SJSA1 (cell line): Measurements from ENCODE around the gene FOXRED1. TPM values are rescaled to one million over a fixed set of nuclear protein-coding genes. Genes with fewer than 3 reads are reported as not detected.

ENCODE experiments used
- total RNA-seq: library from RNA; depleted of rRNA; stranded (reverse); fragments of >200 nt; shearing (Covaris generic); gene quantifications from 2 replicates; pipeline ENCODE4 v1.2.3, GENCODE V29; 2014; rRNA removed

The FOXRED1 gene
- total RNA-seq, 1 experiment from 2014 or later, result 12.8 TPM

Other genes starting within 250 kb of the FOXRED1 start
- 1.3 and 2.8 TPM in 2 replicates for gene CDON, start 206.3 kb upstream of the FOXRED1 start, total RNA-seq
- gene RPUSD4, start 57.5 kb upstream of the FOXRED1 start, total RNA-seq, result 13.7 and 17.5 TPM in 2 replicates
- 8.6 and 12.2 TPM in 2 replicates for gene FAM118B, start 57.4 kb upstream of the FOXRED1 start, total RNA-seq
- gene SRPRA, start 259 bp upstream of the FOXRED1 start, total RNA-seq, result 70.6 and 85.1 TPM in 2 replicates
- gene TIRAP, start 13.9 kb downstream of the FOXRED1 start, total RNA-seq, result 1.4 and 1.7 TPM in 2 replicates
- 8.1 and 13.5 TPM in 2 replicates for gene DCPS, start 34.9 kb downstream of the FOXRED1 start, total RNA-seq
- 22.3 and 32.8 TPM in 2 replicates for gene ST3GAL4, start 86.5 kb downstream of the FOXRED1 start, total RNA-seq